Coronary artery (tissue), 2 donors: Measurements from ENCODE around the gene PTH1R.
"Not testable (repeated sequence)": the region's sequence is repeated elsewhere in the genome, so short reads cannot be mapped to it uniquely, and the experiment has no call there.

ENCODE experiments used
- DNase-seq: peaks from one replicate; pipeline ENCODE4 v3.0.0-alpha.2; 2017; ENCODE audit warnings: low spot score
- H3K27ac ChIP-seq, 2 donors: fragments of 200-600 bp; sonication (generic); one replicate each; pipeline ENCODE4 v1.5.1; 2016 to 2019
- H3K4me3 ChIP-seq: fragments of 200-600 bp; sonication (generic); 2 replicates; pipeline ENCODE4 v1.5.1; 2016; ENCODE audit warnings: mild to moderate bottlenecking, moderate library complexity
- CTCF ChIP-seq: fragments of 200-600 bp; sonication (generic); IDR thresholded peaks from one replicate; pipeline ENCODE4 v1.5.1; 2019; ENCODE audit warnings: antibody characterized with exemption

Gene PTH1R

GRCh38 chr3:46908294-46908985, 30.9 kb downstream of the PTH1R start:
- H3K4me3 ChIP-seq, result peak overlapping the region; percentile 41
- H3K27ac ChIP-seq, result peak overlapping the region; percentile 10 to 66
- no peak for TF ChIP-seq CTCF
- DNase-seq, result no peak

- Histone ChIP-seq H3K27ac (peak overlapping the region; percentile 10 to 66), H3K4me3 (peak overlapping the region; percentile 41)
- TF ChIP-seq CTCF, result no peak
- no peak for DNase-seq
Measured at GRCh38 chr3:46908986-46909534, 31.5 kb downstream of the PTH1R start.

- peak; percentile 94 for DNase-seq
- TF ChIP-seq CTCF, result peak; percentile 88
- H3K4me3 ChIP-seq, result peak overlapping the region; percentile 41
Measured at GRCh38 chr3:46909535-46910161, 32.1 kb downstream of the PTH1R start.

GRCh38 chr3:46910166-46910760, 32.7 kb downstream of the PTH1R start:
- TF ChIP-seq CTCF, result no peak
- H3K27ac ChIP-seq, result no peak overlapping the region
- no peak overlapping the region for H3K4me3 ChIP-seq
- DNase-seq, result no peak

More at GRCh38 chr3:46909535-46910161, 32.1 kb downstream of the PTH1R start:
- H3K27ac ChIP-seq, result peak overlapping the region in 1 of 2 donors; percentile 66

- not testable (repeated sequence) for DNase-seq
Measured at GRCh38 chr3:46910914-46911313, 33.4 kb downstream of the PTH1R start.

GRCh38 chr3:46912986-46913385, 35.5 kb downstream of the PTH1R start:
- no peak for DNase-seq
- no peak for TF ChIP-seq CTCF
- H3K27ac ChIP-seq, result no peak overlapping the region
- H3K4me3 ChIP-seq, result no peak overlapping the region

More at GRCh38 chr3:46910914-46911313, 33.4 kb downstream of the PTH1R start:
- not testable (repeated sequence) for H3K27ac ChIP-seq, H3K4me3 ChIP-seq

GRCh38 chr3:46913644-46914043, 36.1 kb downstream of the PTH1R start:
- no peak for DNase-seq
- Histone ChIP-seq H3K4me3 (no peak overlapping the region), H3K27ac (no peak overlapping the region)
- TF ChIP-seq CTCF, result no peak
